Right hindlimb (tissue), 1 donor: ENCODE data around the gene POLR3E.
"Not testable (repeated sequence)": the region's sequence is repeated elsewhere in the genome, so short reads cannot be mapped to it uniquely, and the experiment has no call there.

Source experiments
- DNase-seq: peaks from one replicate; pipeline ENCODE4 v3.0.0-alpha.2; 2018

Gene POLR3E

GRCh38 chr16:22337045-22337444 lies 39.8 kb downstream of the POLR3E start:
- no peak for DNase-seq

GRCh38 chr16:22337849-22338635 lies 40.8 kb downstream of the POLR3E start:
- DNase-seq: no peak

GRCh38 chr16:22340945-22341344 lies 43.7 kb downstream of the POLR3E start:
- DNase-seq: no peak

- DNase-seq: no peak
These were observed 44.9 kb downstream of the POLR3E start for GRCh38 chr16:22342082-22342481.

- DNase-seq: no peak
These were observed 49.3 kb downstream of the POLR3E start for GRCh38 chr16:22346483-22346882.

- DNase-seq: no peak
These were observed 50.1 kb downstream of the POLR3E start for GRCh38 chr16:22347100-22347820.

GRCh38 chr16:22348291-22348690 lies 51.1 kb downstream of the POLR3E start:
- DNase-seq: no peak

GRCh38 chr16:22351017-22351416 lies 53.8 kb downstream of the POLR3E start:
- not testable (repeated sequence) for DNase-seq

- DNase-seq: no peak
These were observed 54.9 kb downstream of the POLR3E start for GRCh38 chr16:22352140-22352539.

- DNase-seq: no peak
These were observed 55.5 kb downstream of the POLR3E start for GRCh38 chr16:22352723-22353122.

- DNase-seq: no peak
These were observed 56.1 kb downstream of the POLR3E start for GRCh38 chr16:22353191-22353919.

- no peak for DNase-seq
These were observed 56.8 kb downstream of the POLR3E start for GRCh38 chr16:22353933-22354541.

- DNase-seq: no peak
These were observed 58.3 kb downstream of the POLR3E start for GRCh38 chr16:22355487-22355908.

- DNase-seq: no peak
These were observed 59.9 kb downstream of the POLR3E start for GRCh38 chr16:22356930-22357634.

GRCh38 chr16:22357635-22357971 lies 60.4 kb downstream of the POLR3E start:
- DNase-seq: no peak

- DNase-seq: no peak
These were observed 60.8 kb downstream of the POLR3E start for GRCh38 chr16:22358000-22358399.

- DNase-seq: no peak
These were observed 62.5 kb downstream of the POLR3E start for GRCh38 chr16:22359679-22360078.

- DNase-seq: no peak
These were observed 63.9 kb downstream of the POLR3E start for GRCh38 chr16:22360963-22361659.

- DNase-seq: no peak
These were observed 67.0 kb downstream of the POLR3E start for GRCh38 chr16:22364241-22364640.

GRCh38 chr16:22366371-22366770 lies 69.2 kb downstream of the POLR3E start:
- no peak for DNase-seq

- DNase-seq: no peak
These were observed 69.7 kb downstream of the POLR3E start for GRCh38 chr16:22366889-22367288.
